ENCODE data around the gene FLNB. TPM values are rescaled to one million over a fixed set of nuclear protein-coding genes. Genes with fewer than 3 reads are reported as not detected.

FLNB gene
- total and polyA plus RNA-seq, 10 of the 15 experiments (the other 5 are each of a cell fraction or from before 2014, with no cell fraction given), result 13.6 to 51.8 (median 26.4) TPM

- TF ChIP-seq, protein P1, sequence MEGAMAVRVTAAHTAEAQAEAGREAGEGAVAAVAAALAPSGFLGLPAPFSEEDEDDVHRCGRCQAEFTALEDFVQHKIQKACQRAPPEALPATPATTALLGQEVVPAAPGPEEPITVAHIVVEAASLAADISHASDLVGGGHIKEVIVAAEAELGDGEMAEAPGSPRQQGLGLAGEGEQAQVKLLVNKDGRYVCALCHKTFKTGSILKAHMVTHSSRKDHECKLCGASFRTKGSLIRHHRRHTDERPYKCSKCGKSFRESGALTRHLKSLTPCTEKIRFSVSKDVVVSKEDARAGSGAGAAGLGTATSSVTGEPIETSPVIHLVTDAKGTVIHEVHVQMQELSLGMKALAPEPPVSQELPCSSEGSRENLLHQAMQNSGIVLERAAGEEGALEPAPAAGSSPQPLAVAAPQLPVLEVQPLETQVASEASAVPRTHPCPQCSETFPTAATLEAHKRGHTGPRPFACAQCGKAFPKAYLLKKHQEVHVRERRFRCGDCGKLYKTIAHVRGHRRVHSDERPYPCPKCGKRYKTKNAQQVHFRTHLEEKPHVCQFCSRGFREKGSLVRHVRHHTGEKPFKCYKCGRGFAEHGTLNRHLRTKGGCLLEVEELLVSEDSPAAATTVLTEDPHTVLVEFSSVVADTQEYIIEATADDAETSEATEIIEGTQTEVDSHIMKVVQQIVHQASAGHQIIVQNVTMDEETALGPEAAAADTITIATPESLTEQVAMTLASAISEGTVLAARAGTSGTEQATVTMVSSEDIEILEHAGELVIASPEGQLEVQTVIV (IDR thresholded peaks at IDR 0.05; ENCODE audit: borderline replicate concordance, partially characterized antibody), result no peak
- TF ChIP-seq TBL1XR1 (IDR thresholded peaks at IDR 0.05; ENCODE audit: low read depth, low read length) (no peak), RFX5 (IDR thresholded peaks at IDR 0.05; ENCODE audit: low read depth, low read length) (no peak), JUND (IDR thresholded peaks at IDR 0.05; ENCODE audit: low read depth, low read length) (no peak), RAD21 (IDR thresholded peaks at IDR 0.05; ENCODE audit: insufficient read depth, low read depth, low read length) (no peak), RELA (IDR thresholded peaks at IDR 0.05; ENCODE audit: borderline replicate concordance, partially characterized antibody) (no peak), ETV6 (conservative IDR thresholded peaks at IDR 0.05 in 1 of 2, IDR thresholded peaks at IDR 0.05 in 1 of 2; ENCODE audit: borderline replicate concordance in 1 of 2, low read depth in 1 of 2) (no peak)
Measured at GRCh38 chr3:58198804-58199203, 190.6 kb downstream of the FLNB start (continued).

GRCh38 chr3:58200121-58200709 lies 192.0 kb downstream of the FLNB start:
- Histone ChIP-seq H3K4me2 (ENCODE audit: control insufficient read depth, insufficient read depth) (peak overlapping the region; percentile 43), H3K4me1 (ENCODE audit: control insufficient read depth, insufficient read depth, low read length) (peaks cover 46% of the 10 kb centered on the region), H3K4me3 (no peak overlapping the region), H3K9me3 (replicated peaks; ENCODE audit: control insufficient read depth, insufficient read depth, low read length) (peaks cover 10% of the 10 kb centered on the region), H4K20me1 (ENCODE audit: control insufficient read depth, insufficient read depth) (no peaks in the 10 kb centered on the region), H3K27ac (ENCODE audit: control insufficient read depth, insufficient read depth) (peak overlapping the region; percentile 73), H3K27me3 (replicated peaks in 1 of 2; ENCODE audit: control insufficient read depth in 2 of 2, insufficient read depth in 2 of 2, low read length in 1 of 2) (no peaks in the 10 kb centered on the region), H3K36me3 (ENCODE audit: control insufficient read depth in 2 of 2, insufficient read depth in 2 of 2, low read length in 1 of 2) (peaks cover 0 to 1% of the 10 kb centered on the region in 2 experiments; a peak in 1 of 4 replicates), H3K79me2 (ENCODE audit: control insufficient read depth, insufficient read depth, low read length) (no peaks in the 10 kb centered on the region; the same call in 1 of the 2 replicates), H2AFZ (ENCODE audit: control insufficient read depth, low read depth, low read length) (no peak overlapping the region), H3K9ac (ENCODE audit: control insufficient read depth, insufficient read depth, low read length) (no peak overlapping the region)
- CTCF ChIA-PET, result interaction anchor here (1.0 to 25.2 kb wide), 6 partner anchors 11 to 106 kb away, joined by 3 to 655 read pairs (median 6); partner anchors contain the start of genes DNASE1L3, HTD2 and RPP14
- POLR2A ChIA-PET, result interaction anchor here (0.8 to 17.1 kb wide), 6 partner anchors 9 to 149 kb away, joined by 3 to 491 read pairs (median 4); partner anchors contain the start of genes DNASE1L3 and HTD2
- in situ Hi-C loops (cut with MboI), result loop anchor here (25.0 kb wide), 1 partner anchor 1187 kb away; no protein-coding TSS in a partner anchor
- RAD21 ChIA-PET (ENCODE audit: unreplicated experiment), result interaction anchor here (0.7 to 8.1 kb wide), 12 partner anchors 12 to 150 kb away, joined by 3 to 285 read pairs (median 4); partner anchors contain the start of genes ABHD6, DNASE1L3, HTD2 and RPP14
- FAIRE-seq (no peak), ATAC-seq (peak; percentile 53), DNase-seq (ENCODE audit: low read depth, low spot score) (no peak)
- intact Hi-C loops (cut with micrococcal nuclease; ENCODE audit: unreplicated experiment), result loop anchor here (2.0 kb wide), 1 partner anchor 15 kb away; no protein-coding TSS in a partner anchor
- BruUV-seq (replicated peaks), result TSS peak; percentile 96
- SMC1A ChIA-PET (ENCODE audit: uncharacterized antibody, unreplicated experiment), result interaction anchor here (0.7 to 12.6 kb wide), 10 partner anchors 12 to 106 kb away, joined by 3 to 510 read pairs (median 4); partner anchors contain the start of genes DNASE1L3, HTD2 and RPP14
- no peak for TF ChIP-seq ZNF384 (IDR thresholded peaks at IDR 0.05; ENCODE audit: borderline replicate concordance, low read depth, low read length)
- TF ChIP-seq, protein P2, sequence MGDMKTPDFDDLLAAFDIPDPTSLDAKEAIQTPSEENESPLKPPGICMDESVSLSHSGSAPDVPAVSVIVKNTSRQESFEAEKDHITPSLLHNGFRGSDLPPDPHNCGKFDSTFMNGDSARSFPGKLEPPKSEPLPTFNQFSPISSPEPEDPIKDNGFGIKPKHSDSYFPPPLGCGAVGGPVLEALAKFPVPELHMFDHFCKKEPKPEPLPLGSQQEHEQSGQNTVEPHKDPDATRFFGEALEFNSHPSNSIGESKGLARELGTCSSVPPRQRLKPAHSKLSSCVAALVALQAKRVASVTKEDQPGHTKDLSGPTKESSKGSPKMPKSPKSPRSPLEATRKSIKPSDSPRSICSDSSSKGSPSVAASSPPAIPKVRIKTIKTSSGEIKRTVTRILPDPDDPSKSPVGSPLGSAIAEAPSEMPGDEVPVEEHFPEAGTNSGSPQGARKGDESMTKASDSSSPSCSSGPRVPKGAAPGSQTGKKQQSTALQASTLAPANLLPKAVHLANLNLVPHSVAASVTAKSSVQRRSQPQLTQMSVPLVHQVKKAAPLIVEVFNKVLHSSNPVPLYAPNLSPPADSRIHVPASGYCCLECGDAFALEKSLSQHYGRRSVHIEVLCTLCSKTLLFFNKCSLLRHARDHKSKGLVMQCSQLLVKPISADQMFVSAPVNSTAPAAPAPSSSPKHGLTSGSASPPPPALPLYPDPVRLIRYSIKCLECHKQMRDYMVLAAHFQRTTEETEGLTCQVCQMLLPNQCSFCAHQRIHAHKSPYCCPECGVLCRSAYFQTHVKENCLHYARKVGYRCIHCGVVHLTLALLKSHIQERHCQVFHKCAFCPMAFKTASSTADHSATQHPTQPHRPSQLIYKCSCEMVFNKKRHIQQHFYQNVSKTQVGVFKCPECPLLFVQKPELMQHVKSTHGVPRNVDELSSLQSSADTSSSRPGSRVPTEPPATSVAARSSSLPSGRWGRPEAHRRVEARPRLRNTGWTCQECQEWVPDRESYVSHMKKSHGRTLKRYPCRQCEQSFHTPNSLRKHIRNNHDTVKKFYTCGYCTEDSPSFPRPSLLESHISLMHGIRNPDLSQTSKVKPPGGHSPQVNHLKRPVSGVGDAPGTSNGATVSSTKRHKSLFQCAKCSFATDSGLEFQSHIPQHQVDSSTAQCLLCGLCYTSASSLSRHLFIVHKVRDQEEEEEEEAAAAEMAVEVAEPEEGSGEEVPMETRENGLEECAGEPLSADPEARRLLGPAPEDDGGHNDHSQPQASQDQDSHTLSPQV (IDR thresholded peaks at IDR 0.05), result 0 out of 2 replicates have a peak, but pooled peaks have one; percentile 3
- peak; percentile 43; the same call in 1 of the 2 replicates for TF ChIP-seq SMARCA5 (IDR thresholded peaks at IDR 0.05)
- peak; percentile 92 for TF ChIP-seq NFYB (IDR thresholded peaks at IDR 0.05; ENCODE audit: insufficient read depth, low read depth, low read length)
- no peak for TF ChIP-seq RELA (IDR thresholded peaks at IDR 0.05; ENCODE audit: borderline replicate concordance, partially characterized antibody)
- peak; percentile 15 for TF ChIP-seq FOS (IDR thresholded peaks at IDR 0.05; ENCODE audit: borderline replicate concordance, extremely low read depth, insufficient read length)
- 0 out of 2 replicates have a peak, but pooled peaks have one; percentile 10 for TF ChIP-seq ZNF24 (IDR thresholded peaks at IDR 0.05)
- no peak for TF ChIP-seq MXI1 (IDR thresholded peaks at IDR 0.05; ENCODE audit: low read depth, low read length)

Data from GM12878 (cell line).